ENCODE measurements around the gene ARHGAP26. TPM values are rescaled to one million over a fixed set of nuclear protein-coding genes. Genes with fewer than 3 reads are reported as not detected.

Gene ARHGAP26
- polyA plus RNA-seq, 3 donors: 11.0 to 12.1 (median 11.4) TPM

GRCh38 chr5:143121135-143121475 lies 350.9 kb downstream of the ARHGAP26 start:
- no peak for DNase-seq (ENCODE audit: low read depth in 3 of 3, low spot score in 2 of 3)

GRCh38 chr5:143124593-143124992 lies 354.4 kb downstream of the ARHGAP26 start:
- DNase-seq (ENCODE audit: low read depth in 3 of 3, low spot score in 2 of 3): no peak

- no peak for DNase-seq (ENCODE audit: low read depth in 3 of 3, low spot score in 2 of 3)
Observed at GRCh38 chr5:143126174-143127019, 356.2 kb downstream of the ARHGAP26 start.

GRCh38 chr5:143128412-143129071 lies 358.4 kb downstream of the ARHGAP26 start:
- DNase-seq (ENCODE audit: low read depth in 3 of 3, low spot score in 2 of 3): no peak

GRCh38 chr5:143129203-143129602 lies 359.0 kb downstream of the ARHGAP26 start:
- no peak for DNase-seq (ENCODE audit: low read depth in 3 of 3, low spot score in 2 of 3)

GRCh38 chr5:143129910-143130612 lies 359.9 kb downstream of the ARHGAP26 start:
- DNase-seq (ENCODE audit: low read depth in 3 of 3, low spot score in 2 of 3): no peak

GRCh38 chr5:143130613-143131305 lies 360.6 kb downstream of the ARHGAP26 start:
- DNase-seq (ENCODE audit: low read depth in 3 of 3, low spot score in 2 of 3): no peak

GRCh38 chr5:143131972-143132371 lies 361.8 kb downstream of the ARHGAP26 start:
- no peak for DNase-seq (ENCODE audit: low read depth in 3 of 3, low spot score in 2 of 3)

GRCh38 chr5:143132739-143133138 lies 362.6 kb downstream of the ARHGAP26 start:
- no peak for DNase-seq (ENCODE audit: low read depth in 3 of 3, low spot score in 2 of 3)

GRCh38 chr5:143133721-143134120 lies 363.5 kb downstream of the ARHGAP26 start:
- no peak for DNase-seq (ENCODE audit: low read depth in 3 of 3, low spot score in 2 of 3)

GRCh38 chr5:143134269-143134668 lies 364.1 kb downstream of the ARHGAP26 start:
- DNase-seq (ENCODE audit: low read depth in 3 of 3, low spot score in 2 of 3): no peak

- DNase-seq (ENCODE audit: low read depth in 3 of 3, low spot score in 2 of 3): no peak
Observed at GRCh38 chr5:143134900-143135299, 364.7 kb downstream of the ARHGAP26 start.

- DNase-seq (ENCODE audit: low read depth in 3 of 3, low spot score in 2 of 3): no peak
Observed at GRCh38 chr5:143135832-143136551, 365.8 kb downstream of the ARHGAP26 start.

GRCh38 chr5:143138839-143139238 lies 368.7 kb downstream of the ARHGAP26 start:
- no peak for DNase-seq (ENCODE audit: low read depth in 3 of 3, low spot score in 2 of 3)

GRCh38 chr5:143139585-143139984 lies 369.4 kb downstream of the ARHGAP26 start:
- DNase-seq (ENCODE audit: low read depth in 3 of 3, low spot score in 2 of 3): no peak

GRCh38 chr5:143140492-143141203 lies 370.5 kb downstream of the ARHGAP26 start:
- no peak for DNase-seq (ENCODE audit: low read depth in 3 of 3, low spot score in 2 of 3)

GRCh38 chr5:143141652-143142051 lies 371.5 kb downstream of the ARHGAP26 start:
- DNase-seq (ENCODE audit: low read depth in 3 of 3, low spot score in 2 of 3): no peak

GRCh38 chr5:143142596-143143435 lies 372.6 kb downstream of the ARHGAP26 start:
- DNase-seq (ENCODE audit: low read depth in 3 of 3, low spot score in 2 of 3): no peak

GRCh38 chr5:143143973-143144372 lies 373.8 kb downstream of the ARHGAP26 start:
- DNase-seq (ENCODE audit: low read depth in 3 of 3, low spot score in 2 of 3): no peak

Data from right renal cortex interstitium (tissue), 3 donors.